GM12878 (cell line): ENCODE data around the gene TMEM253. TPM values are rescaled to one million over a fixed set of nuclear protein-coding genes. Genes with fewer than 3 reads are reported as not detected.

ENCODE experiments used
- CBFB ChIP-seq: IDR thresholded peaks from 2 replicates; pipeline ENCODE4 v1.6.1; 2016; ENCODE audit warnings: antibody characterized with exemption, low read depth
- CBX3 ChIP-seq: fragments of 200-600 bp; sonication (generic); IDR thresholded peaks from 2 replicates; pipeline ENCODE4 v1.6.1; 2016; ENCODE audit warnings: low read depth, borderline replicate concordance
- CBX5 ChIP-seq: sonication (generic); IDR thresholded peaks from 2 replicates; pipeline ENCODE4 v1.6.1; 2016; ENCODE audit warnings: low read depth, moderate library complexity, mild to moderate bottlenecking, inconsistent platforms
- FOXM1 ChIP-seq: IDR thresholded peaks from 2 replicates; pipeline ENCODE4 v1.6.1; 2012; ENCODE audit warnings: low read depth, mild to moderate bottlenecking, inconsistent platforms, low read length, moderate library complexity
- IKZF1 ChIP-seq: fragments of 450-650 bp; conservative IDR thresholded peaks from 2 replicates; pipeline ENCODE4 v1.6.1; 2017; ENCODE audit warnings: antibody characterized with exemption, mild to moderate bottlenecking
- IRF3 ChIP-seq: fragments of 450-650 bp; IDR thresholded peaks from 2 replicates; pipeline ENCODE4 v1.6.1; 2014; ENCODE audit warnings: mild to moderate bottlenecking
- IRF4 ChIP-seq: IDR thresholded peaks from 2 replicates; pipeline ENCODE4 v1.6.1; 2011; ENCODE audit warnings: low read depth, low read length
- KLF5 ChIP-seq: fragments of 450-650 bp; IDR thresholded peaks from 2 replicates; pipeline ENCODE4 v1.6.1; 2014; ENCODE audit warnings: mild to moderate bottlenecking; ENCODE audit not compliant: partially characterized antibody
- MYB ChIP-seq: fragments of 150-350 bp; IDR thresholded peaks from 2 replicates; pipeline ENCODE4 v1.6.1; 2014; ENCODE audit warnings: mild to moderate bottlenecking, low read depth, low read length, borderline replicate concordance
- MYC ChIP-seq: IDR thresholded peaks from 2 replicates; pipeline ENCODE4 v1.6.1; 2011; ENCODE audit warnings: mild to moderate bottlenecking, low read length, moderate library complexity, inconsistent platforms; ENCODE audit not compliant: insufficient read depth, insufficient replicate concordance, insufficient read length, severe bottlenecking
- NBN ChIP-seq: fragments of 450-650 bp; IDR thresholded peaks from 2 replicates; pipeline ENCODE4 v1.6.1; 2016
- NFIC ChIP-seq: IDR thresholded peaks from 2 replicates; pipeline ENCODE4 v1.6.1; 2012; ENCODE audit warnings: low read depth, mild to moderate bottlenecking, inconsistent platforms, low read length, moderate library complexity
- NFYA ChIP-seq: IDR thresholded peaks from 2 replicates; pipeline ENCODE4 v1.6.1; 2011; ENCODE audit warnings: low read depth, mild to moderate bottlenecking, low read length, improper control_type of control experiment, borderline replicate concordance
- NRF1 ChIP-seq: conservative IDR thresholded peaks from 2 replicates; pipeline ENCODE4 v1.6.1; 2011; ENCODE audit warnings: mild to moderate bottlenecking, low read depth, low read length, improper control_type of control experiment
- RAD21 ChIP-seq: IDR thresholded peaks from 2 replicates; pipeline ENCODE4 v1.6.1; 2011; ENCODE audit warnings: mild to moderate bottlenecking, low read depth, low read length, moderate library complexity; ENCODE audit not compliant: insufficient read depth
- SIN3A ChIP-seq: IDR thresholded peaks from 2 replicates; pipeline ENCODE4 v1.6.1; 2012; ENCODE audit warnings: low read depth, low read length, improper control_type of control experiment
- SMARCA5 ChIP-seq: fragments of 450-650 bp; IDR thresholded peaks from 2 replicates; pipeline ENCODE4 v1.6.1; 2017; ENCODE audit warnings: mild to moderate bottlenecking
- SREBF1 ChIP-seq: IDR thresholded peaks from 2 replicates; pipeline ENCODE4 v1.6.1; 2012; ENCODE audit warnings: mild to moderate bottlenecking, low read length
- TAF1 ChIP-seq: IDR thresholded peaks from 2 replicates; pipeline ENCODE4 v1.6.1; 2011; ENCODE audit warnings: mild to moderate bottlenecking, low read depth, low read length, borderline replicate concordance
- TCF12 ChIP-seq: IDR thresholded peaks from 2 replicates; pipeline ENCODE4 v1.6.1; 2011; ENCODE audit warnings: low read depth, mild to moderate bottlenecking, low read length
- TCF3 ChIP-seq: IDR thresholded peaks from 2 replicates; pipeline ENCODE4 v1.6.1; 2012; ENCODE audit warnings: low read depth, mild to moderate bottlenecking, low read length, borderline replicate concordance; ENCODE audit not compliant: insufficient read depth
- YY1 ChIP-seq: IDR thresholded peaks from 2 replicates; pipeline ENCODE4 v1.6.1; 2011; ENCODE audit warnings: low read depth, mild to moderate bottlenecking, low read length
- polyA plus RNA-seq, 11 experiments: library from polyadenylated mRNA; depleted of rRNA in 4 of 11; unstranded in 6 of 11; stranded (reverse) in 5 of 11; fragments of >200 nt; fragmentation: Nextera tagmentation in 4 of 11; fragmentation: Illumina TruSeq in 1 of 11; extraction: Ambion mirVana in 4 of 11; extraction: Trizol in 1 of 11; gene quantifications; 1 replicate in 1 of 11; 2 replicates in 10 of 11; pipeline versions ENCODE4 v1.2.1 to v1.2.3, GENCODE V29; 2011 to 2016; ENCODE audit warnings: inconsistent platforms in 2 of 11, missing spikeins in 2 of 11, low read depth in 1 of 11
- total RNA-seq, 4 experiments: library from RNA; depleted of rRNA in 3 of 4; stranded (reverse); fragments of >200 nt in 3 of 4; fragmentation: Illumina TruSeq in 1 of 4; extraction: Trizol in 1 of 4; gene quantifications; 2 replicates each; pipeline versions ENCODE4 v1.2.1 to v1.2.3, GENCODE V29; 2013 to 2021
- TF ChIP-seq, protein P1 (sequence below): IDR thresholded peaks from 2 replicates; pipeline ENCODE4 v1.6.1; 2012; ENCODE audit warnings: low read depth, low read length, improper control_type of control experiment
- TF ChIP-seq, protein P2 (sequence below): fragments of 150-350 bp; IDR thresholded peaks from 2 replicates; pipeline ENCODE4 v1.6.1; 2016; ENCODE audit warnings: low read depth, low read length
- TF ChIP-seq, protein P3 (sequence below): fragments of 450-650 bp; IDR thresholded peaks from 2 replicates; pipeline ENCODE4 v1.6.1; 2017; ENCODE audit warnings: borderline replicate concordance

Gene TMEM253
- total and polyA plus RNA-seq, 10 of the 15 experiments (the other 5 are each of a cell fraction or from before 2014, with no cell fraction given) = 0.11 to 0.48 TPM; not detected in 8

GRCh38 chr14:21103710-21104447 is 3.0 kb downstream of the TMEM253 start (continued):
- no peak for TF ChIP-seq FOXM1
- TF ChIP-seq NRF1 = no peak
- TF ChIP-seq TAF1 = peak; percentile 80; the same call in 1 of the 2 replicates
- TF ChIP-seq CBX5 = no peak; the same call in 1 of the 2 replicates
- no peak for TF ChIP-seq NFYA
- TF ChIP-seq SIN3A = no peak; the same call in 1 of the 2 replicates
- no peak for TF ChIP-seq IRF4
- 0 out of 2 replicates have a peak, but pooled peaks have one; percentile 65 for TF ChIP-seq YY1
- TF ChIP-seq MYB = no peak
- peak; percentile 100 for TF ChIP-seq KLF5
- TF ChIP-seq, protein P1, sequence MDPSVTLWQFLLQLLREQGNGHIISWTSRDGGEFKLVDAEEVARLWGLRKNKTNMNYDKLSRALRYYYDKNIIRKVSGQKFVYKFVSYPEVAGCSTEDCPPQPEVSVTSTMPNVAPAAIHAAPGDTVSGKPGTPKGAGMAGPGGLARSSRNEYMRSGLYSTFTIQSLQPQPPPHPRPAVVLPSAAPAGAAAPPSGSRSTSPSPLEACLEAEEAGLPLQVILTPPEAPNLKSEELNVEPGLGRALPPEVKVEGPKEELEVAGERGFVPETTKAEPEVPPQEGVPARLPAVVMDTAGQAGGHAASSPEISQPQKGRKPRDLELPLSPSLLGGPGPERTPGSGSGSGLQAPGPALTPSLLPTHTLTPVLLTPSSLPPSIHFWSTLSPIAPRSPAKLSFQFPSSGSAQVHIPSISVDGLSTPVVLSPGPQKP = no peak
- TF ChIP-seq IKZF1 = peak; percentile 90
- TF ChIP-seq, protein P2, sequence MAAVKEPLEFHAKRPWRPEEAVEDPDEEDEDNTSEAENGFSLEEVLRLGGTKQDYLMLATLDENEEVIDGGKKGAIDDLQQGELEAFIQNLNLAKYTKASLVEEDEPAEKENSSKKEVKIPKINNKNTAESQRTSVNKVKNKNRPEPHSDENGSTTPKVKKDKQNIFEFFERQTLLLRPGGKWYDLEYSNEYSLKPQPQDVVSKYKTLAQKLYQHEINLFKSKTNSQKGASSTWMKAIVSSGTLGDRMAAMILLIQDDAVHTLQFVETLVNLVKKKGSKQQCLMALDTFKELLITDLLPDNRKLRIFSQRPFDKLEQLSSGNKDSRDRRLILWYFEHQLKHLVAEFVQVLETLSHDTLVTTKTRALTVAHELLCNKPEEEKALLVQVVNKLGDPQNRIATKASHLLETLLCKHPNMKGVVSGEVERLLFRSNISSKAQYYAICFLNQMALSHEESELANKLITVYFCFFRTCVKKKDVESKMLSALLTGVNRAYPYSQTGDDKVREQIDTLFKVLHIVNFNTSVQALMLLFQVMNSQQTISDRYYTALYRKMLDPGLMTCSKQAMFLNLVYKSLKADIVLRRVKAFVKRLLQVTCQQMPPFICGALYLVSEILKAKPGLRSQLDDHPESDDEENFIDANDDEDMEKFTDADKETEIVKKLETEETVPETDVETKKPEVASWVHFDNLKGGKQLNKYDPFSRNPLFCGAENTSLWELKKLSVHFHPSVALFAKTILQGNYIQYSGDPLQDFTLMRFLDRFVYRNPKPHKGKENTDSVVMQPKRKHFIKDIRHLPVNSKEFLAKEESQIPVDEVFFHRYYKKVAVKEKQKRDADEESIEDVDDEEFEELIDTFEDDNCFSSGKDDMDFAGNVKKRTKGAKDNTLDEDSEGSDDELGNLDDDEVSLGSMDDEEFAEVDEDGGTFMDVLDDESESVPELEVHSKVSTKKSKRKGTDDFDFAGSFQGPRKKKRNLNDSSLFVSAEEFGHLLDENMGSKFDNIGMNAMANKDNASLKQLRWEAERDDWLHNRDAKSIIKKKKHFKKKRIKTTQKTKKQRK = no peak
- TF ChIP-seq CBX3 = no peak
- TF ChIP-seq RAD21 = 0 out of 2 replicates have a peak, but pooled peaks have one; percentile 21
- peak; percentile 64; the same call in 1 of the 2 replicates for TF ChIP-seq SMARCA5
- no peak; the same call in 1 of the 2 replicates for TF ChIP-seq TCF3
- peak; percentile 89 for TF ChIP-seq CBFB
- TF ChIP-seq IRF3 = peak; percentile 57
- TF ChIP-seq SREBF1 = peak; percentile 97
- no peak for TF ChIP-seq MYC
- peak; percentile 95; the same call in 1 of the 2 replicates for TF ChIP-seq NBN
- TF ChIP-seq, protein P3, sequence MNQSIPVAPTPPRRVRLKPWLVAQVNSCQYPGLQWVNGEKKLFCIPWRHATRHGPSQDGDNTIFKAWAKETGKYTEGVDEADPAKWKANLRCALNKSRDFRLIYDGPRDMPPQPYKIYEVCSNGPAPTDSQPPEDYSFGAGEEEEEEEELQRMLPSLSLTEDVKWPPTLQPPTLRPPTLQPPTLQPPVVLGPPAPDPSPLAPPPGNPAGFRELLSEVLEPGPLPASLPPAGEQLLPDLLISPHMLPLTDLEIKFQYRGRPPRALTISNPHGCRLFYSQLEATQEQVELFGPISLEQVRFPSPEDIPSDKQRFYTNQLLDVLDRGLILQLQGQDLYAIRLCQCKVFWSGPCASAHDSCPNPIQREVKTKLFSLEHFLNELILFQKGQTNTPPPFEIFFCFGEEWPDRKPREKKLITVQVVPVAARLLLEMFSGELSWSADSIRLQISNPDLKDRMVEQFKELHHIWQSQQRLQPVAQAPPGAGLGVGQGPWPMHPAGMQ = peak; percentile 86
- no peak; the same call in 1 of the 2 replicates for TF ChIP-seq NFIC
- 0 out of 2 replicates have a peak, but pooled peaks have one; percentile 5 for TF ChIP-seq TCF12
